ENCODE measurements around the gene RPS16. TPM values are rescaled to one million over a fixed set of nuclear protein-coding genes. Genes with fewer than 3 reads are reported as not detected.
A peak's percentile ranks its signal among the peaks of the same experiment; 100 is the strongest.

The RPS16 gene
- total and polyA plus RNA-seq, 2 of the 13 experiments (the other 11 are each of a cell fraction or from before 2014, with no cell fraction given): 488 to 2,583 TPM

- TF ChIP-seq ZSCAN5A (CRISPR knock-in tag; IDR thresholded peaks at IDR 0.05; ENCODE audit: borderline replicate concordance) (no peak), MAF1 (CRISPR knock-in tag; IDR thresholded peaks at IDR 0.05; ENCODE audit: borderline replicate concordance) (no peak), WIZ (CRISPR knock-in tag; IDR thresholded peaks at IDR 0.05) (peak; percentile 68; the same call in 1 of the 2 replicates), YEATS4 (CRISPR knock-in tag; IDR thresholded peaks at IDR 0.05; ENCODE audit: borderline replicate concordance) (no peak), ZNF383 (CRISPR knock-in tag; IDR thresholded peaks at IDR 0.05; ENCODE audit: borderline replicate concordance) (no peak), ZNF746 (CRISPR knock-in tag; IDR thresholded peaks at IDR 0.05) (peak; percentile 94), ZNF510 (CRISPR knock-in tag; IDR thresholded peaks at IDR 0.05; ENCODE audit: low read depth) (no peak), ZNF337 (CRISPR knock-in tag; IDR thresholded peaks at IDR 0.05; ENCODE audit: borderline replicate concordance, low read depth) (peak; percentile 82; the same call in 1 of the 2 replicates), BORCS8-MEF2B (CRISPR knock-in tag; IDR thresholded peaks at IDR 0.05) (no peak), ZNF772 (CRISPR knock-in tag; IDR thresholded peaks at IDR 0.05) (peak; percentile 98), ZNF10 (CRISPR knock-in tag; IDR thresholded peaks at IDR 0.05; ENCODE audit: borderline replicate concordance, low read depth) (no peak), ZNF280B (CRISPR knock-in tag; IDR thresholded peaks at IDR 0.05; ENCODE audit: borderline replicate concordance) (peak; percentile 73; the same call in 1 of the 2 replicates), ZFY (CRISPR knock-in tag; IDR thresholded peaks at IDR 0.05) (peak; percentile 30; the same call in 1 of the 2 replicates), ZNF280D (CRISPR knock-in tag; IDR thresholded peaks at IDR 0.05) (peak; percentile 81; the same call in 1 of the 2 replicates), GTF3A (CRISPR knock-in tag; conservative IDR thresholded peaks at IDR 0.05) (no peak), NFRKB (IDR thresholded peaks at IDR 0.05) (no peak), DNMT3B (CRISPR knock-in tag; conservative IDR thresholded peaks at IDR 0.05) (0 out of 2 replicates have a peak, but pooled peaks have one; percentile 54), PLSCR1 (CRISPR knock-in tag; IDR thresholded peaks at IDR 0.05; ENCODE audit: borderline replicate concordance) (no peak), POGK (CRISPR knock-in tag; conservative IDR thresholded peaks at IDR 0.05) (no peak)
Observed at GRCh38 chr19:39397360-39398296, 38.1 kb downstream of the RPS16 start (continued).

All from HepG2 (cell line).